Esophagus muscularis mucosa (tissue), 3 donors: Measurements from ENCODE around the gene DISP1.

Source experiments
- CTCF ChIP-seq, 3 experiments: fragments of 200-600 bp in 2 of 3; fragments of 450-650 bp in 1 of 3; sonication (generic) in 2 of 3; IDR thresholded peaks; one replicate each; pipeline ENCODE4 v1.5.1; 2017 to 2019; ENCODE audit warnings: antibody characterized with exemption in 3 of 3, mild to moderate bottlenecking in 2 of 3, moderate library complexity in 1 of 3
- EP300 ChIP-seq: sonication (generic); formaldehyde crosslinking; IDR thresholded peaks from one replicate; pipeline ENCODE4 v1.6.1; 2017; ENCODE audit warnings: antibody characterized with exemption

DNA sequence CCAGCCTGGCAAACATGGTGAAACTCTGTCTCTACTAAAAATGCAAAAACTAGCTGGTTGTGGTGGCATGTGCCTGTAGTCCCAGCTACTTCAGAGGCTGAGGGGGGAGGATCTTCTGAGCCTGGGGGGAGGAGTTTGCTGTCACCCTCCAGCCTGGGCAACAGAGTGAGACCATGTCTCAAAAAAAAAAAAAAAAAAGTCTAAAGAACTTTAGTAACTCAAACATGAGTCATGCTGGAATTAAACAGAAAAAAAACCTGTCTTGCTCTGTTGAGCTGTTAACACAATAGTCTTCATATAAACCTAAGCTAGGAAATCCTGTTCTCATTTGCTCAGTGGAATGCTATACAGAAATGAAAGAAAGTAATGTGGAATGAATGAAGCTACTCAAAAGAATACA lies 16.7 kb upstream of the DISP1 start:
- TF ChIP-seq EP300 (no peak), CTCF (IDR thresholded peaks at IDR 0.05) (no peak)
